Naive thymus-derived CD4-positive, alpha-beta T cell (primary cell): ENCODE results near the gene CCDC3. TPM values are rescaled to one million over a fixed set of nuclear protein-coding genes. Genes with fewer than 3 reads are reported as not detected.
A peak's percentile ranks its signal among the peaks of the same experiment; 100 is the strongest.

Source experiments
- ATAC-seq: fragments of 150-1000 bp; cut with Tn5 transposase; 2 replicates; pipeline ENCODE4 v1.10.0; 2021; ENCODE audit warnings: mild to moderate bottlenecking, moderate library complexity
- CTCF ChIA-PET: fragments of 350-600 bp; sonication (Branson Sonifier 250); formaldehyde crosslinking; loops from one replicate; lab custom pipeline; 2021; ENCODE audit warnings: antibody characterized with exemption; lab: Charles Lee
- POLR2A ChIA-PET: fragments of 350-600 bp; sonication (Branson Sonifier 250); formaldehyde crosslinking; loops from one replicate; lab custom pipeline; 2021; ENCODE audit warnings: antibody characterized with exemption, inconsistent platforms; lab: Charles Lee
- DNase-seq, 9 donors: peaks; one replicate each; pipeline versions ENCODE4 v3.0.0 to v3.0.0-alpha.2; 2020 to 2022; ENCODE audit warnings: mixed read lengths in 1 of 9
- H3K27ac ChIP-seq: one replicate; pipeline ENCODE4 v1.7.0; 2013; ENCODE audit warnings: mild to moderate bottlenecking, low read depth, low read length, moderate library complexity
- H3K27me3 ChIP-seq, 2 donors: one replicate each; pipeline ENCODE4 v1.7.0; 2013; ENCODE audit warnings: low read length in 2 of 2, mild to moderate bottlenecking in 2 of 2, moderate library complexity in 2 of 2; ENCODE audit not compliant: control insufficient read depth in 2 of 2, insufficient read depth in 2 of 2
- H3K36me3 ChIP-seq, 3 experiments: 1 replicate in 2 of 3; 2 replicates in 1 of 3; pipeline ENCODE4 v1.7.0; 2013; ENCODE audit warnings: low read length in 3 of 3, mild to moderate bottlenecking in 3 of 3, moderate library complexity in 1 of 3; ENCODE audit not compliant: insufficient read depth in 3 of 3, control insufficient read depth in 2 of 3
- H3K4me1 ChIP-seq, 2 donors: one replicate each; pipeline ENCODE4 v1.7.0; 2013; ENCODE audit warnings: low read length in 2 of 2, mild to moderate bottlenecking in 2 of 2, moderate library complexity in 1 of 2; ENCODE audit not compliant: control insufficient read depth in 2 of 2, insufficient read depth in 2 of 2
- H3K4me3 ChIP-seq: 2 replicates; pipeline ENCODE4 v1.7.0; 2013; ENCODE audit warnings: mild to moderate bottlenecking, low read length
- H3K9me3 ChIP-seq, 3 experiments: 1 replicate in 2 of 3; 2 replicates in 1 of 3; pipeline ENCODE4 v1.7.0; 2013; ENCODE audit warnings: low read length in 3 of 3; ENCODE audit not compliant: control insufficient read depth in 2 of 3
- H3K27ac Mint-ChIP-seq, 9 donors: one replicate each; pipeline ENCODE4 v1.8.0; 2020 to 2022; ENCODE audit warnings: mixed read lengths in 9 of 9, mild to moderate bottlenecking in 8 of 9, moderate library complexity in 5 of 9, inconsistent platforms in 2 of 9
- H3K27me3 Mint-ChIP-seq, 5 donors: one replicate each; pipeline ENCODE4 v1.8.0; 2021 to 2022; ENCODE audit warnings: mixed read lengths in 5 of 5, mild to moderate bottlenecking in 1 of 5
- H3K36me3 Mint-ChIP-seq, 5 donors: one replicate each; pipeline ENCODE4 v1.8.0; 2020 to 2022; ENCODE audit warnings: mixed read lengths in 5 of 5, mild to moderate bottlenecking in 3 of 5, inconsistent platforms in 1 of 5
- H3K4me1 Mint-ChIP-seq, 7 donors: one replicate each; pipeline ENCODE4 v1.8.0; 2020 to 2022; ENCODE audit warnings: mixed read lengths in 7 of 7, mild to moderate bottlenecking in 3 of 7, inconsistent platforms in 1 of 7
- H3K4me3 Mint-ChIP-seq, 10 donors: one replicate each; pipeline ENCODE4 v1.8.0; 2020 to 2022; ENCODE audit warnings: mild to moderate bottlenecking in 10 of 10, mixed read lengths in 10 of 10, moderate library complexity in 6 of 10, inconsistent platforms in 2 of 10
- H3K9me3 Mint-ChIP-seq, 11 donors: one replicate each; pipeline ENCODE4 v1.8.0; 2020 to 2022; ENCODE audit warnings: mixed read lengths in 11 of 11, mild to moderate bottlenecking in 4 of 11, inconsistent platforms in 1 of 11, moderate library complexity in 1 of 11
- intact Hi-C, 2 donors: fragments of 100-400 bp; cut with micrococcal nuclease; formaldehyde crosslinking; loops; one replicate each; pipeline ENCODE4 v1.15.1; 2023
- polyA plus RNA-seq, 2 donors: library from polyadenylated mRNA; unstranded; fragments of 300-500 nt; fragmentation: Illumina TruSeq; gene quantifications; one replicate each; pipeline ENCODE4 v1.2.3, GENCODE V29; 2021
- total RNA-seq, 6 experiments: library from RNA in 5 of 6; stranded (reverse) in 5 of 6; gene quantifications; 1 replicate in 5 of 6; 2 replicates in 1 of 6; pipeline ENCODE4 v1.2.3 and lab custom pipeline; 2021 to 2026

CCDC3 gene
- total and polyA plus RNA-seq, 7 experiments from 2014 or later, result 0.31 TPM; not detected in 6

GRCh38 chr10:13003004-13003403 lies 1.5 kb upstream of the CCDC3 start:
- Histone ChIP-seq H3K9me3 (no peaks in the 10 kb centered on the region), H3K27ac (no peak overlapping the region), H3K27me3 (peaks cover 0 to 4% of the 10 kb centered on the region in 2 donors), H3K36me3 (no peaks in the 10 kb centered on the region), H3K4me3 (no peak overlapping the region), H3K4me1 (no peaks in the 10 kb centered on the region)
- intact Hi-C loops, result no loop called here
- ChIA-PET POLR2A (no interaction called here), CTCF (interaction anchor here (0.6 kb wide), 1 partner anchor 373 kb away, joined by 6 read pairs; no protein-coding TSS in a partner anchor)
- peaks cover 0 to 11% (median 0%) of the 10 kb centered on the region in 5 donors for H3K36me3 Mint-ChIP-seq
- H3K9me3 Mint-ChIP-seq, result peaks cover 0 to 11% (median 2%) of the 10 kb centered on the region in 11 donors
- peaks cover 61 to 81% (median 72%) of the 10 kb centered on the region in 5 donors for H3K27me3 Mint-ChIP-seq
- H3K27ac Mint-ChIP-seq, result no peak overlapping the region
- DNase-seq, result no peak
- ATAC-seq, result no peak
- H3K4me1 Mint-ChIP-seq, result peaks cover 0 to 14% (median 9%) of the 10 kb centered on the region in 7 donors
- peak overlapping the region in 1 of 10 donors; percentile 46 for H3K4me3 Mint-ChIP-seq

- Mint-ChIP-seq H3K4me1 (peaks cover 0 to 14% (median 9%) of the 10 kb centered on the region in 7 donors), H3K36me3 (peaks cover 0 to 10% (median 0%) of the 10 kb centered on the region in 5 donors), H3K27ac (no peak overlapping the region), H3K4me3 (peak overlapping the region in 6 of 10 donors; percentile 9 to 54 (median 42)), H3K27me3 (peaks cover 64 to 76% (median 74%) of the 10 kb centered on the region in 5 donors), H3K9me3 (peaks cover 0 to 11% (median 0%) of the 10 kb centered on the region in 11 donors)
- H3K36me3 ChIP-seq, result no peaks in the 10 kb centered on the region
- intact Hi-C loops, result no loop called here
- peaks cover 0 to 4% of the 10 kb centered on the region in 2 donors for H3K27me3 ChIP-seq
- CTCF ChIA-PET, result no interaction called here
- H3K9me3 ChIP-seq, result no peaks in the 10 kb centered on the region
- H3K27ac ChIP-seq, result no peak overlapping the region
- POLR2A ChIA-PET, result no interaction called here
- H3K4me1 ChIP-seq, result no peaks in the 10 kb centered on the region
- ATAC-seq (no peak), DNase-seq (no peak)
- H3K4me3 ChIP-seq, result no peak overlapping the region
Observed at GRCh38 chr10:13001887-13002212, 337 bp upstream of the CCDC3 start.

- no peak overlapping the region for H3K27ac ChIP-seq
- Mint-ChIP-seq H3K9me3 (peaks cover 0 to 6% (median 0%) of the 10 kb centered on the region in 11 donors), H3K27ac (no peak overlapping the region), H3K4me3 (peak overlapping the region in 7 of 10 donors; percentile 34 to 83 (median 58)), H3K36me3 (peaks cover 0 to 10% (median 0%) of the 10 kb centered on the region in 5 donors), H3K27me3 (peaks cover 64 to 79% (median 72%) of the 10 kb centered on the region in 5 donors), H3K4me1 (peaks cover 0 to 14% (median 9%) of the 10 kb centered on the region in 7 donors)
- ChIA-PET CTCF (no interaction called here), POLR2A (no interaction called here)
- no peaks in the 10 kb centered on the region for H3K36me3 ChIP-seq
- H3K9me3 ChIP-seq, result no peaks in the 10 kb centered on the region
- peaks cover 0 to 4% of the 10 kb centered on the region in 2 donors for H3K27me3 ChIP-seq
- no peak overlapping the region for H3K4me3 ChIP-seq
- H3K4me1 ChIP-seq, result no peaks in the 10 kb centered on the region
- intact Hi-C loops, result no loop called here
- ATAC-seq, result no peak
- DNase-seq, result no peak
Observed at GRCh38 chr10:13000431-13000830, 1.1 kb downstream of the CCDC3 start.

- no peak overlapping the region for H3K4me3 ChIP-seq
- no peak overlapping the region for H3K27ac ChIP-seq
- no peaks in the 10 kb centered on the region for H3K4me1 ChIP-seq
- H3K9me3 ChIP-seq, result no peaks in the 10 kb centered on the region
- Mint-ChIP-seq H3K36me3 (peaks cover 0 to 6% (median 0%) of the 10 kb centered on the region in 5 donors), H3K27ac (no peak overlapping the region), H3K27me3 (peaks cover 62 to 77% (median 67%) of the 10 kb centered on the region in 5 donors), H3K9me3 (peaks cover 0 to 2% (median 0%) of the 10 kb centered on the region in 11 donors), H3K4me1 (peaks cover 0 to 14% (median 9%) of the 10 kb centered on the region in 7 donors), H3K4me3 (peak overlapping the region in 1 of 10 donors; percentile 58)
- ChIA-PET CTCF (no interaction called here), POLR2A (no interaction called here)
- peaks cover 0 to 4% of the 10 kb centered on the region in 2 donors for H3K27me3 ChIP-seq
- no peak for DNase-seq
- no peaks in the 10 kb centered on the region for H3K36me3 ChIP-seq
- intact Hi-C loops, result no loop called here
- ATAC-seq, result no peak
Observed at GRCh38 chr10:12999849-13000248, 1.7 kb downstream of the CCDC3 start.

GRCh38 chr10:12995425-12995861 lies 6.1 kb downstream of the CCDC3 start:
- Mint-ChIP-seq H3K9me3 (no peaks in the 10 kb centered on the region), H3K4me1 (peaks cover 0 to 4% (median 0%) of the 10 kb centered on the region in 7 donors)

GRCh38 chr10:12993595-12993994 lies 7.9 kb downstream of the CCDC3 start:
- H3K4me3 Mint-ChIP-seq, result no peak overlapping the region

More at GRCh38 chr10:12995425-12995861, 6.1 kb downstream of the CCDC3 start:
- no peak for DNase-seq
- no peaks in the 10 kb centered on the region for H3K36me3 ChIP-seq
- intact Hi-C loops, result no loop called here
- Mint-ChIP-seq H3K27ac (no peak overlapping the region), H3K27me3 (peaks cover 39 to 58% (median 54%) of the 10 kb centered on the region in 5 donors), H3K4me3 (no peak overlapping the region), H3K36me3 (peaks cover 0 to under 1% (median 0%) of the 10 kb centered on the region in 5 donors)
- no peaks in the 10 kb centered on the region for H3K9me3 ChIP-seq
- H3K4me1 ChIP-seq, result no peaks in the 10 kb centered on the region
- POLR2A ChIA-PET, result no interaction called here
- no peak overlapping the region for H3K27ac ChIP-seq
- no peak overlapping the region for H3K4me3 ChIP-seq
- H3K27me3 ChIP-seq, result peaks cover 3% of the 10 kb centered on the region in 2 donors
- no peak for ATAC-seq
- CTCF ChIA-PET, result no interaction called here

GRCh38 chr10:12985347-12985746 lies 16.2 kb downstream of the CCDC3 start:
- Mint-ChIP-seq H3K36me3 (no peaks in the 10 kb centered on the region), H3K4me1 (no peaks in the 10 kb centered on the region), H3K9me3 (peaks cover 0 to 10% (median 2%) of the 10 kb centered on the region in 11 donors), H3K4me3 (no peak overlapping the region), H3K27ac (no peak overlapping the region), H3K27me3 (peaks cover 0 to 4% (median 3%) of the 10 kb centered on the region in 5 donors)
- ChIA-PET POLR2A (no interaction called here), CTCF (interaction anchor here (0.6 kb wide), 1 partner anchor 90 kb away, joined by 3 read pairs; no protein-coding TSS in a partner anchor)
- Histone ChIP-seq H3K36me3 (no peaks in the 10 kb centered on the region), H3K27ac (no peak overlapping the region), H3K4me3 (no peak overlapping the region), H3K27me3 (no peaks in the 10 kb centered on the region), H3K9me3 (no peaks in the 10 kb centered on the region), H3K4me1 (no peaks in the 10 kb centered on the region)
- ATAC-seq (no peak), DNase-seq (no peak)
- intact Hi-C loops, result no loop called here

More at GRCh38 chr10:12993595-12993994, 7.9 kb downstream of the CCDC3 start:
- peaks cover 0 to 3% of the 10 kb centered on the region in 2 donors for H3K27me3 ChIP-seq
- no peaks in the 10 kb centered on the region for H3K9me3 Mint-ChIP-seq
- intact Hi-C loops, result no loop called here
- H3K27me3 Mint-ChIP-seq, result peaks cover 25 to 43% (median 38%) of the 10 kb centered on the region in 5 donors
- no peaks in the 10 kb centered on the region for H3K36me3 Mint-ChIP-seq
- no peak overlapping the region for H3K27ac Mint-ChIP-seq
- DNase-seq, result no peak
- no peak overlapping the region for H3K27ac ChIP-seq
- no peaks in the 10 kb centered on the region for H3K9me3 ChIP-seq
- ATAC-seq, result no peak
- POLR2A ChIA-PET, result no interaction called here
- H3K4me1 ChIP-seq, result no peaks in the 10 kb centered on the region
- no peak overlapping the region for H3K4me3 ChIP-seq
- H3K36me3 ChIP-seq, result no peaks in the 10 kb centered on the region
- H3K4me1 Mint-ChIP-seq, result no peaks in the 10 kb centered on the region
- CTCF ChIA-PET, result no interaction called here
